Smooth muscle cell (in vitro differentiated cells): Measurements from ENCODE around the gene TRMU. TPM values are rescaled to one million over a fixed set of nuclear protein-coding genes. Genes with fewer than 3 reads are reported as not detected.
"Not testable (repeated sequence)": the region's sequence is repeated elsewhere in the genome, so short reads cannot be mapped to it uniquely, and the experiment has no call there.

Experiments
- DNase-seq: peaks from one replicate; lab custom pipeline; 2025; ENCODE audit not compliant: unreplicated experiment; lab: John Stamatoyannopoulos, UW
- H2AFZ ChIP-seq: fragments of 200-600 bp; sonication (generic); 2 replicates; pipeline ENCODE4 v1.6.0; 2016; ENCODE audit warnings: antibody characterized with exemption, low read depth, mild to moderate bottlenecking
- H3F3A ChIP-seq: fragments of 200-600 bp; sonication (generic); 2 replicates; pipeline ENCODE4 v1.6.0; 2017; ENCODE audit warnings: antibody characterized with exemption, low read depth
- H3K27ac ChIP-seq: fragments of 200-600 bp; sonication (generic); 2 replicates; pipeline ENCODE4 v1.5.1; 2016; ENCODE audit warnings: low read depth, mild to moderate bottlenecking
- H3K27me3 ChIP-seq: fragments of 200-600 bp; sonication (generic); 2 replicates; pipeline ENCODE4 v1.6.1; 2016; ENCODE audit warnings: low read depth, mild to moderate bottlenecking
- H3K36me3 ChIP-seq: fragments of 200-600 bp; sonication (generic); 2 replicates; pipeline ENCODE4 v1.5.1; 2016; ENCODE audit warnings: low read depth
- H3K4me1 ChIP-seq: fragments of 200-600 bp; sonication (generic); 2 replicates; pipeline ENCODE4 v1.5.1; 2016; ENCODE audit warnings: low read depth
- H3K4me2 ChIP-seq: fragments of 200-600 bp; sonication (generic); 2 replicates; pipeline ENCODE4 v1.6.0; 2016; ENCODE audit warnings: mild to moderate bottlenecking
- H3K4me3 ChIP-seq: fragments of 200-600 bp; sonication (generic); 2 replicates; pipeline ENCODE4 v1.5.1; 2016; ENCODE audit warnings: mild to moderate bottlenecking
- H3K79me2 ChIP-seq: fragments of 200-600 bp; sonication (generic); 2 replicates; pipeline ENCODE4 v1.6.0; 2016; ENCODE audit warnings: low read depth, mild to moderate bottlenecking
- H3K9ac ChIP-seq: fragments of 200-600 bp; sonication (generic); 2 replicates; pipeline ENCODE4 v1.6.0; 2016; ENCODE audit warnings: low read depth
- H3K9me3 ChIP-seq: fragments of 200-600 bp; sonication (generic); replicated peaks from 2 replicates; pipeline ENCODE4 v1.5.1; 2016; ENCODE audit warnings: low read depth
- H4K20me1 ChIP-seq: fragments of 200-600 bp; sonication (generic); 2 replicates; pipeline ENCODE4 v1.6.0; 2016; ENCODE audit warnings: low read depth
- WGBS: methylation state at CpG from one replicate; pipeline ENCODE4 v1.1.7; 2016; ENCODE audit warnings: low lambda C conversion rate; 5-methylcytosine and 5-hydroxymethylcytosine counted together
- polyA plus RNA-seq: library from polyadenylated mRNA; unstranded; fragments of >200 nt; fragmentation: Nextera tagmentation; extraction: Ambion mirVana; gene quantifications from 2 replicates; pipeline ENCODE4 v1.2.1, GENCODE V29; 2016
- total RNA-seq: library from RNA; depleted of rRNA; stranded (reverse); fragments of >200 nt; gene quantifications from 2 replicates; pipeline ENCODE4 v1.2.3, GENCODE V29; 2014
- TF ChIP-seq, protein P1 (sequence below): fragments of 200-600 bp; sonication (generic); IDR thresholded peaks from 2 replicates; pipeline ENCODE4 v1.5.1; 2017; ENCODE audit warnings: borderline replicate concordance, mild to moderate bottlenecking, antibody characterized with exemption; ENCODE audit not compliant: insufficient read depth, poor library complexity, severe bottlenecking

TRMU gene
- total and polyA plus RNA-seq, 2 experiments from 2014 or later: 15.8 to 20.5 TPM

DNA sequence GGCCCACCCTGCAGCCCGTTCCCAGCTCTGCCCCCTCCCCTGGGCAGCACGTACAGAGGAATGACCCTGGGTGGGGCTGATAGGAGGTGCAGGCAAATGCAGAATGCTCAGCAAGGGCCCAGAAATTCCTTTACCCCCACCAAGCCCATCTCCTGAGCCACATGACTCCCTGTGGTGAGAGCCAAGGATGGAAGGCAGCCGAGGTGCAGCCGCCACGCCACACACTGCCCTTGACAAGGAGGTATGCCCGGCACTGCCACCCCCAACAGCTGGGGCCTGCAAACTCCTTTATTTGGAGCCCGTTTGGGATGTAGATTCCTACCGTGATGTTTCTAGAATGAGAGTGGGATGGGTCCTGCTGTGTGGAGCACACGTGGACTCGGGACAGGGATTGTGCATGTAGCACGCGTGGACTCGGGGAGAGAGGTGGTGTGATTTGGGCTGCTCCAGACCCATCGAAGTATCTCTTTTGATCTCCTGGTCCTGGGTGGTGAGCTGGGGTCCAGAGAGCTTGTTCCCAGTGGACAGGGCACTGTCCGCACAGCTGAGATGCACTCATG lies 25.9 kb upstream of the TRMU start:
- no peaks in the 10 kb centered on the region for H3K9me3 ChIP-seq
- H3K36me3 ChIP-seq: no peaks in the 10 kb centered on the region
- peaks cover 32% of the 10 kb centered on the region for H3K79me2 ChIP-seq
- TF ChIP-seq, protein P1, sequence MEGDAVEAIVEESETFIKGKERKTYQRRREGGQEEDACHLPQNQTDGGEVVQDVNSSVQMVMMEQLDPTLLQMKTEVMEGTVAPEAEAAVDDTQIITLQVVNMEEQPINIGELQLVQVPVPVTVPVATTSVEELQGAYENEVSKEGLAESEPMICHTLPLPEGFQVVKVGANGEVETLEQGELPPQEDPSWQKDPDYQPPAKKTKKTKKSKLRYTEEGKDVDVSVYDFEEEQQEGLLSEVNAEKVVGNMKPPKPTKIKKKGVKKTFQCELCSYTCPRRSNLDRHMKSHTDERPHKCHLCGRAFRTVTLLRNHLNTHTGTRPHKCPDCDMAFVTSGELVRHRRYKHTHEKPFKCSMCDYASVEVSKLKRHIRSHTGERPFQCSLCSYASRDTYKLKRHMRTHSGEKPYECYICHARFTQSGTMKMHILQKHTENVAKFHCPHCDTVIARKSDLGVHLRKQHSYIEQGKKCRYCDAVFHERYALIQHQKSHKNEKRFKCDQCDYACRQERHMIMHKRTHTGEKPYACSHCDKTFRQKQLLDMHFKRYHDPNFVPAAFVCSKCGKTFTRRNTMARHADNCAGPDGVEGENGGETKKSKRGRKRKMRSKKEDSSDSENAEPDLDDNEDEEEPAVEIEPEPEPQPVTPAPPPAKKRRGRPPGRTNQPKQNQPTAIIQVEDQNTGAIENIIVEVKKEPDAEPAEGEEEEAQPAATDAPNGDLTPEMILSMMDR: no peak
- H3K27me3 ChIP-seq: no peaks in the 10 kb centered on the region
- no peak overlapping the region for H3K9ac ChIP-seq
- no peaks in the 10 kb centered on the region for H3F3A ChIP-seq
- H3K4me3 ChIP-seq: no peak overlapping the region
- no peaks in the 10 kb centered on the region for H4K20me1 ChIP-seq
- H3K27ac ChIP-seq: no peak overlapping the region
- 98% methylated on average over 15 of the region's 15 CpGs for WGBS
- no peak for DNase-seq
- no peak overlapping the region for H2AFZ ChIP-seq
- H3K4me2 ChIP-seq: no peak overlapping the region
- no peaks in the 10 kb centered on the region for H3K4me1 ChIP-seq

DNA sequence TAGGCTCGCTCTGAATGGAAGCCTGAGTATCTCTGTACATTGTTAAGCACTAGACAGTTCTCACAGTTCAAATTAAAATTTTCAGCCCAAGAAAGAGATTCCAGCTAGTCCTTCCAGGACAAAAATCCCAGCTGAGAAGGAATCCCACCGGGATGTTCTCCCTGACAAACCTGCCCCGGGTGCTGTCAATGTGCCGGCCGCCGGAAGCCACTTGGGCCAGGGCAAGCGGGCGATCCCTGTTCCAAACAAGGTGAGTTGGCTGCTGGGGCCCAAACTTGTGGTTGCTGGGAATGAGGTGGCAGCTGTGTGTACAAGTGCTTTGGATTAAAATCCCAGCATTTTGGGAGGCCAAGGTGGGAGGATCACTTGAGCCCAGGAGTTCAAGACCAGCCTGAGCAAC lies 23.5 kb upstream of the TRMU start:
- H3K4me1 ChIP-seq: no peaks in the 10 kb centered on the region
- no peak overlapping the region for H3K27ac ChIP-seq
- H3K4me2 ChIP-seq: no peak overlapping the region
- no peak overlapping the region for H2AFZ ChIP-seq
- H3K9ac ChIP-seq: no peak overlapping the region
- no peaks in the 10 kb centered on the region for H4K20me1 ChIP-seq
- no peaks in the 10 kb centered on the region for H3K27me3 ChIP-seq
- peaks cover 12% of the 10 kb centered on the region for H3K79me2 ChIP-seq
- no peak for DNase-seq
- no peaks in the 10 kb centered on the region for H3K36me3 ChIP-seq
- no peaks in the 10 kb centered on the region for H3F3A ChIP-seq
- H3K9me3 ChIP-seq: no peaks in the 10 kb centered on the region
- 97% methylated on average over 8 of the region's 8 CpGs for WGBS
- TF ChIP-seq, protein P1: no peak
- H3K4me3 ChIP-seq: no peak overlapping the region

DNA sequence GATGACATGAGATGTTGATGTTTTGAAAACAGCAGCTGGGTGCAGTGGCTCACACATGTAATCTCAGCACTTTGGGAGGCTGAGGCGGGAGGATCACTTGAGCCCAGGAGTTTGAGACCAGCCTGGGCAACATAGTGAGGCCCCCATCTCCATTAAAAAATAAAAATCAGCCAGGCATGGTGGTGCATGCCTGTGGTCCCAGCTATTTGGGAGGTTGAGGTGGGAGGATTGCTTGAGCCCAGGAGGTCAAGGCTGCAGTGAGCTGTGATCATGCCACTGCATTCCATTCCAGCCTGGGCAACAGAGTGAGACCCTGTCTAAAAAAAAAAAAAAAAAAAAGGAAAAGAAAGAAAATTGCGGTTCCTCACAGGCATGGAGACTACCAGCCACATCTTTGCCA lies 22.7 kb upstream of the TRMU start:
- not testable (repeated sequence) for H3K79me2 ChIP-seq, H3K27me3 ChIP-seq, H3K27ac ChIP-seq, H3F3A ChIP-seq, H3K4me2 ChIP-seq, H4K20me1 ChIP-seq, DNase-seq, H3K9me3 ChIP-seq, H3K4me3 ChIP-seq, H3K9ac ChIP-seq, H3K4me1 ChIP-seq, H3K36me3 ChIP-seq, H2AFZ ChIP-seq
- 100% methylated on average over 2 of the region's 2 CpGs for WGBS

DNA sequence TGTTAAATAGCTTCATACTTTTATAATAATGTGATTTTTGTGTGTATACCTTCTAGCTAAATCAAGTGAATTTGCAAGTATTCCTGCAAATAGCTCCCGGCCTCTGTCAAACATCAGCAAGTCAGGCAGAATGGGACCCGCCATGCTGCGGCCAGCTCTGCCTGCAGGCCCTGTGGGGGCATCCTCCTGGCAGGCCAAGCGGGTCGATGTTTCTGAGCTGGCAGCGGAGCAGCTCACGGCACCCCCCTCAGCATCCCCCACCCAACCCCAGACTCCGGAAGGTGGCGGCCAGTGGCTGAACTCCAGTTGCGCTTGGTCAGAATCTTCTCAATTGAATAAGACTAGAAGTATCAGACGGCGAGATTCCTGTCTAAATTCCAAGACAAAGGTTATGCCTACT lies 19.5 kb upstream of the TRMU start:
- Histone ChIP-seq H3K27ac (no peak overlapping the region), H3F3A (no peaks in the 10 kb centered on the region), H3K4me3 (no peak overlapping the region), H3K9ac (no peak overlapping the region), H3K79me2 (no peaks in the 10 kb centered on the region), H2AFZ (no peak overlapping the region), H3K36me3 (no peaks in the 10 kb centered on the region), H3K9me3 (no peaks in the 10 kb centered on the region), H4K20me1 (no peaks in the 10 kb centered on the region), H3K27me3 (no peaks in the 10 kb centered on the region), H3K4me2 (no peak overlapping the region), H3K4me1 (no peaks in the 10 kb centered on the region)
- no peak for DNase-seq
- TF ChIP-seq, protein P1: no peak
- WGBS: over 99% methylated on average over 12 of the region's 12 CpGs
